Testis (tissue), 3 donors: ENCODE data around the gene TTC23. TPM values are rescaled to one million over a fixed set of nuclear protein-coding genes. Genes with fewer than 3 reads are reported as not detected.

Source experiments
- DNase-seq: peaks from one replicate; pipeline ENCODE4 v3.0.0-alpha.2; 2019
- H3K27ac ChIP-seq, 2 donors: fragments of 200-600 bp; sonication (generic); one replicate each; pipeline ENCODE4 v1.5.1; 2019
- H3K27me3 ChIP-seq: fragments of 200-600 bp; sonication (generic); one replicate; pipeline ENCODE4 v1.5.1; 2019
- H3K36me3 ChIP-seq: fragments of 200-600 bp; sonication (generic); one replicate; pipeline ENCODE4 v1.5.1; 2017; ENCODE audit warnings: low read depth; ENCODE audit errors: missing control alignments
- H3K4me1 ChIP-seq: fragments of 200-600 bp; sonication (generic); one replicate; pipeline ENCODE4 v1.5.1; 2019
- H3K4me3 ChIP-seq, 2 donors: fragments of 200-600 bp; sonication (generic); one replicate each; pipeline ENCODE4 v1.5.1; 2017 to 2019
- H3K9me3 ChIP-seq: fragments of 200-600 bp; sonication (generic); one replicate; pipeline ENCODE4 v1.5.1; 2017
- CTCF ChIP-seq, 3 experiments: fragments of 450-650 bp in 2 of 3; fragments of 200-600 bp in 1 of 3; sonication (generic) in 1 of 3; IDR thresholded peaks; one replicate each; pipeline ENCODE4 v1.5.1; 2016 to 2019; ENCODE audit warnings: antibody characterized with exemption in 3 of 3, mild to moderate bottlenecking in 2 of 3, moderate library complexity in 1 of 3
- POLR2A ChIP-seq: fragments of 450-650 bp; IDR thresholded peaks from one replicate; pipeline ENCODE4 v1.6.1; 2017; ENCODE audit warnings: antibody characterized with exemption, mild to moderate bottlenecking, moderate library complexity
- WGBS, 2 donors: methylation state at CpG; one replicate each; pipeline ENCODE4 v1.1.5; 2018; 5-methylcytosine and 5-hydroxymethylcytosine counted together
- intact Hi-C: fragments of 100-400 bp; cut with DNase I; formaldehyde crosslinking; loops from one replicate; pipeline ENCODE4 v1.15.1; 2023; ENCODE audit warnings: low total_unique reads
- polyA plus RNA-seq: library from polyadenylated mRNA; stranded (reverse); fragments of 350-450 nt; fragmentation: Illumina TruSeq; extraction: RNeasy Lipid Tissue Mini Kit (QIAGEN cat#74804); gene quantifications from one replicate; pipeline ENCODE4 v1.2.3, GENCODE V29; 2014; ENCODE audit warnings: low read depth, low replicate concordance; ENCODE audit not compliant: insufficient read depth
- total RNA-seq, 2 donors: library from RNA; depleted of rRNA; stranded (reverse); fragments of >200 nt; gene quantifications; one replicate each; pipeline ENCODE4 v1.2.3, GENCODE V29; 2016

Gene TTC23
- total and polyA plus RNA-seq, 3 donors from 2014 or later, result 26.6 to 40.5 (median 37.2) TPM

DNA sequence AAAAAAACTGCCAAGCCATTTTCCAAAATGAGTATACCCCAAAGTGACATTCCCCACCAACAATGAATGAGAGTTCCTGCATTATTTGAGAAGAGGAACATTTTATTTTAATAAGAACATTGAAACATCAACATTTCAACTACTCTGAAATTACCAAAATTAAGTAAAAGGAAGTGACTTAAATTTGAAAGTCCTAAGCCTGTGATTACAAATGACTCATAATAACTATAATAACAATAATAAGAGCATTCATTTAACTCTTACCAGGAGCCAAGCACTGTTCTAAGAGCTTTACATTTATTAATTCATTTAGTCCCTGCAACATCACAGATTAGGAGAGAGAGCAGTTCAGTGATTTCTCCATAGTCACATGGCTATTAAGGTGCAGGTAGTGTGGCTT lies 34.3 kb upstream of the TTC23 start:
- TF ChIP-seq CTCF (IDR thresholded peaks at IDR 0.05) (no peak), POLR2A (no peak)
- no peaks in the 10 kb centered on the region for H3K9me3 ChIP-seq
- H3K4me3 ChIP-seq, result no peak overlapping the region
- H3K36me3 ChIP-seq, result no peaks in the 10 kb centered on the region
- DNase-seq, result no peak
- H3K27ac ChIP-seq, result no peak overlapping the region
- H3K27me3 ChIP-seq, result no peaks in the 10 kb centered on the region
- H3K4me1 ChIP-seq, result no peaks in the 10 kb centered on the region
- intact Hi-C loops, result no loop called here

- H3K4me1 ChIP-seq, result no peaks in the 10 kb centered on the region
- intact Hi-C loops, result no loop called here
- WGBS, 2 donors, result 95% methylated on average over 5 of the region's 5 CpGs
- H3K4me3 ChIP-seq, result no peak overlapping the region
- H3K9me3 ChIP-seq, result no peaks in the 10 kb centered on the region
- TF ChIP-seq POLR2A (no peak), CTCF (IDR thresholded peaks at IDR 0.05) (no peak)
- no peaks in the 10 kb centered on the region for H3K27me3 ChIP-seq
- no peaks in the 10 kb centered on the region for H3K36me3 ChIP-seq
- DNase-seq, result no peak
- no peak overlapping the region for H3K27ac ChIP-seq
Measured at GRCh38 chr15:99282586-99282985, 33.2 kb upstream of the TTC23 start.

- Histone ChIP-seq H3K4me3 (no peak overlapping the region), H3K4me1 (no peaks in the 10 kb centered on the region), H3K9me3 (no peaks in the 10 kb centered on the region), H3K27ac (no peak overlapping the region), H3K27me3 (no peaks in the 10 kb centered on the region), H3K36me3 (no peaks in the 10 kb centered on the region)
- intact Hi-C loops, result no loop called here
- TF ChIP-seq POLR2A, result no peak
- TF ChIP-seq CTCF (IDR thresholded peaks at IDR 0.05), result no peak
- no peak for DNase-seq
Measured at GRCh38 chr15:99282121-99282520, 32.7 kb upstream of the TTC23 start.

- H3K27me3 ChIP-seq, result no peaks in the 10 kb centered on the region
- no peaks in the 10 kb centered on the region for H3K36me3 ChIP-seq
- WGBS, 2 donors, result 82 to 97% methylated on average over 3 of the region's 3 CpGs
- H3K9me3 ChIP-seq, result no peaks in the 10 kb centered on the region
- H3K4me3 ChIP-seq, result no peak overlapping the region
- no peak for TF ChIP-seq CTCF (IDR thresholded peaks at IDR 0.05)
- no peak for TF ChIP-seq POLR2A
- intact Hi-C loops, result loop anchor here (10.0 kb wide), 1 partner anchor 455 kb away; the partner anchor contains the start of gene LYSMD4
- no peak for DNase-seq
- H3K4me1 ChIP-seq, result no peaks in the 10 kb centered on the region
- no peak overlapping the region for H3K27ac ChIP-seq
Measured at GRCh38 chr15:99279827-99280226, 30.4 kb upstream of the TTC23 start.

DNA sequence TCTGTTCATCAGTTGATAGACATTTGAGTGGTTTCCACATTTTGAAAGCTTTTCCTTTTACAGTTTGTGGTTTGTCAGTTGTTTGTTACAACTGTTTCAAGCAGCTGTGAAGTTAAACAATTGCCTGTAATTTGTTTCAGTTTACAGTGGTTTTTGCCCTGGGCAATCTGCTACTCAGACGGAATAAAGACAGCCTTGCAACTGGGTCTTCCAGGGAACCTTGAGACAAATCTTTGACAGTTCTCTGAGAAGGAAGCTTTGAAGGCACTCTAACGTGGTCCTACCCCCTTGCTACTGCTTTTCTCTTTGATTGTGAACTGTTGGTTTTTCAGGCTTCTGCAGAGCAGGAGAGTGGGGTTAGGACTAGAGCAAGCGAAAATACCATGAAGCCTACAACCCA lies 29.9 kb upstream of the TTC23 start:
- no peak for DNase-seq
- H3K4me1 ChIP-seq, result no peaks in the 10 kb centered on the region
- TF ChIP-seq POLR2A (no peak), CTCF (IDR thresholded peaks at IDR 0.05) (no peak)
- no peak overlapping the region for H3K27ac ChIP-seq
- intact Hi-C loops, result loop anchor here (10.0 kb wide), 1 partner anchor 456 kb away; the partner anchor contains the start of gene LYSMD4
- no peaks in the 10 kb centered on the region for H3K36me3 ChIP-seq
- H3K9me3 ChIP-seq, result no peaks in the 10 kb centered on the region
- 62 to 72% methylated on average over 3 of the region's 3 CpGs for WGBS, 2 donors
- no peaks in the 10 kb centered on the region for H3K27me3 ChIP-seq
- H3K4me3 ChIP-seq, result no peak overlapping the region
